A549 (cell line): ENCODE data around the gene HELZ2. TPM values are rescaled to one million over a fixed set of nuclear protein-coding genes. Genes with fewer than 3 reads are reported as not detected.

ENCODE experiments used
- ATAC-seq, 2 experiments: fragments of 200-7000 bp in 1 of 2; fragments of >200 bp in 1 of 2; cut with Nextera tagmentation in 1 of 2; cut with Tn5 transposase in 1 of 2; 3 replicates each; pipeline versions ENCODE4 v1.8.0 to v1.9.1; 2018 to 2020; ENCODE audit warnings: mild to moderate bottlenecking in 1 of 2, moderate library complexity in 1 of 2
- CTCF ChIA-PET: fragments of 300-600 bp; sonication (Branson Sonifier 250); formaldehyde crosslinking; extraction: SDS; loops from one replicate; lab custom pipeline; 2021; ENCODE audit warnings: antibody characterized with exemption, inconsistent platforms; lab: Yijun Ruan, JAX
- POLR2A ChIA-PET: fragments of 350-600 bp; formaldehyde crosslinking; extraction: SDS; loops from one replicate; lab custom pipeline; 2021; ENCODE audit warnings: antibody characterized with exemption, inconsistent platforms; lab: Yijun Ruan, JAX
- DNase-seq, 2 experiments: peaks; one replicate each; pipeline versions ENCODE4 v3.0.0 to v3.0.0-alpha.2; 2011 to 2016; ENCODE audit warnings: low read depth in 1 of 2, low spot score in 1 of 2
- FAIRE-seq: peaks from 2 replicates; lab custom pipeline; 2011; peaks lifted over from hg19 to GRCh38; lab: Jason Lieb, UNC
- H3K27ac ChIP-seq, 2 experiments: fragments of >200 bp; sonication (Bioruptor Twin); formaldehyde crosslinking; 3 replicates each; pipeline ENCODE4 v1.5.1; 2016 to 2017
- H3K4me1 ChIP-seq: fragments of >200 bp; sonication (Bioruptor Twin); formaldehyde crosslinking; 3 replicates; pipeline ENCODE4 v1.6.1; 2016
- H3K4me2 ChIP-seq: fragments of >200 bp; sonication (Bioruptor Twin); formaldehyde crosslinking; 3 replicates; pipeline ENCODE4 v1.6.1; 2016
- H3K4me3 ChIP-seq: fragments of >200 bp; sonication (Bioruptor Twin); formaldehyde crosslinking; 3 replicates; pipeline ENCODE4 v1.5.1; 2016
- H3K9me3 ChIP-seq: fragments of >200 bp; sonication (Bioruptor Twin); formaldehyde crosslinking; 3 replicates; pipeline ENCODE4 v1.6.1; 2016
- BCL3 ChIP-seq: fragments of >200 bp; sonication (Bioruptor Twin); formaldehyde crosslinking; IDR thresholded peaks from 3 replicates; pipeline ENCODE4 v1.6.1; 2016
- BHLHE40 ChIP-seq: IDR thresholded peaks from 2 replicates; pipeline ENCODE4 v1.6.1; 2012; ENCODE audit warnings: low read depth, low read length, inconsistent platforms
- CHD2 ChIP-seq: fragments of 150-350 bp; IDR thresholded peaks from 2 replicates; pipeline ENCODE4 v1.6.1; 2014; ENCODE audit warnings: low read length; ENCODE audit not compliant: partially characterized antibody
- E2F6 ChIP-seq: IDR thresholded peaks from 2 replicates; pipeline ENCODE4 v1.6.1; 2012; ENCODE audit warnings: low read depth, borderline replicate concordance
- ELK1 ChIP-seq: fragments of 150-350 bp; IDR thresholded peaks from 2 replicates; pipeline ENCODE4 v1.6.1; 2014; ENCODE audit warnings: low read depth, mild to moderate bottlenecking, low read length
- EP300 ChIP-seq, 2 experiments: fragments of >200 bp; sonication (Bioruptor Twin); formaldehyde crosslinking; IDR thresholded peaks; 2 replicates in 1 of 2; 3 replicates in 1 of 2; pipeline ENCODE4 v1.6.1; 2016 to 2017
- FOSB ChIP-seq: fragments of 250-450 bp; sonication (Bioruptor Pico); IDR thresholded peaks from 2 replicates; pipeline ENCODE4 v1.5.0; 2020; ENCODE audit warnings: mild to moderate bottlenecking, moderate library complexity
- FOSL2 ChIP-seq, 2 experiments: fragments of 450-650 bp in 1 of 2; fragments of >200 bp in 1 of 2; sonication (Bioruptor Twin) in 1 of 2; formaldehyde crosslinking; IDR thresholded peaks; 2 replicates each; pipeline versions ENCODE4 v1.5.0 to v1.6.1; 2016 to 2020; ENCODE audit warnings: mild to moderate bottlenecking in 1 of 2, moderate library complexity in 1 of 2
- GATA3 ChIP-seq: IDR thresholded peaks from 2 replicates; pipeline ENCODE4 v1.6.1; 2012; ENCODE audit warnings: borderline replicate concordance
- HDAC2 ChIP-seq: fragments of 200-600 bp; sonication (generic); IDR thresholded peaks from 2 replicates; pipeline ENCODE4 v1.6.1; 2016
- HES2 ChIP-seq: fragments of >200 bp; sonication (Bioruptor Twin); formaldehyde crosslinking; IDR thresholded peaks from 2 replicates; pipeline ENCODE4 v1.6.1; 2016
- HOXB5 ChIP-seq: fragments of 250-450 bp; sonication (Bioruptor Pico); IDR thresholded peaks from 2 replicates; pipeline ENCODE4 v1.5.0; 2020; ENCODE audit warnings: mild to moderate bottlenecking, moderate library complexity
- KDM1A ChIP-seq: fragments of 200-600 bp; sonication (generic); IDR thresholded peaks from 2 replicates; pipeline ENCODE4 v1.6.1; 2016; ENCODE audit warnings: low read depth, mild to moderate bottlenecking
- MAX ChIP-seq: IDR thresholded peaks from 2 replicates; pipeline ENCODE4 v1.6.1; 2012
- MAZ ChIP-seq: fragments of 150-350 bp; IDR thresholded peaks from 2 replicates; pipeline ENCODE4 v1.6.1; 2014; ENCODE audit warnings: antibody characterized with exemption, low read depth, low read length, borderline replicate concordance
- RAD21 ChIP-seq, 2 experiments: fragments of >200 bp in 1 of 2; sonication (Bioruptor Twin) in 1 of 2; formaldehyde crosslinking in 1 of 2; IDR thresholded peaks in 1 of 2; conservative IDR thresholded peaks in 1 of 2; 2 replicates in 1 of 2; 3 replicates in 1 of 2; pipeline ENCODE4 v1.6.1; 2012 to 2018; ENCODE audit warnings: inconsistent platforms in 1 of 2
- RNF2 ChIP-seq: fragments of 200-600 bp; sonication (generic); IDR thresholded peaks from 2 replicates; pipeline ENCODE4 v1.6.1; 2016; ENCODE audit warnings: low read depth, mild to moderate bottlenecking, antibody characterized with exemption, moderate library complexity, borderline replicate concordance
- TFCP2L1 ChIP-seq: fragments of 250-450 bp; sonication (Bioruptor Pico); IDR thresholded peaks from 2 replicates; pipeline ENCODE4 v1.5.0; 2021; ENCODE audit warnings: mild to moderate bottlenecking
- ZC3H11A ChIP-seq: fragments of 450-650 bp; IDR thresholded peaks from 2 replicates; pipeline ENCODE4 v1.6.1; 2014; ENCODE audit warnings: antibody characterized with exemption, mild to moderate bottlenecking
- ZNF302 ChIP-seq: fragments of 250-450 bp; sonication (Bioruptor Pico); IDR thresholded peaks from 2 replicates; pipeline ENCODE4 v1.9.0; 2021; ENCODE audit warnings: inconsistent platforms, mild to moderate bottlenecking, moderate library complexity
- ZSCAN20 ChIP-seq: fragments of 250-450 bp; sonication (Bioruptor Pico); IDR thresholded peaks from 2 replicates; pipeline ENCODE4 v1.8.0; 2022; ENCODE audit warnings: mild to moderate bottlenecking, moderate library complexity
- WGBS: methylation state at CpG from one replicate; pipeline ENCODE4 v1.1.6; 2017; ENCODE audit errors: missing lambda C conversion rate; 5-methylcytosine and 5-hydroxymethylcytosine counted together
- polyA plus RNA-seq, 4 experiments: library from polyadenylated mRNA; depleted of rRNA in 3 of 4; stranded (reverse); fragments of >200 nt; fragmentation: RNase III in 1 of 4; extraction: RNeasy Plus Mini Kit Qiagen cat#74134 plus additional on column Dnase treatment in 1 of 4; gene quantifications; 2 replicates in 3 of 4; 3 replicates in 1 of 4; pipeline ENCODE4 v1.2.3, GENCODE V29; 2011 to 2017

HELZ2 gene
- polyA plus RNA-seq, 2 of the 4 experiments (the other 2 are of a cell fraction) = 3.2 to 4.5 TPM

GRCh38 chr20:63579017-63579694, 5.1 kb upstream of the HELZ2 start:
- Histone ChIP-seq H3K4me1 (peaks cover 14% of the 10 kb centered on the region; the same call in 2 of the 3 replicates), H3K27ac (no peak overlapping the region), H3K4me2 (no peak overlapping the region), H3K9me3 (no peaks in the 10 kb centered on the region), H3K4me3 (no peak overlapping the region)
- CTCF ChIA-PET = interaction anchor here (0.9 to 1.3 kb wide), 2 partner anchors 395 to 542 kb away, joined by 3 to 5 read pairs; no protein-coding TSS in a partner anchor
- FAIRE-seq (no peak), ATAC-seq (no peak), DNase-seq (no peak)
- no peak for TF ChIP-seq ZC3H11A
- TF ChIP-seq KDM1A = no peak
- no peak for TF ChIP-seq MAZ
- no peak for TF ChIP-seq GATA3
- TF ChIP-seq RAD21 (conservative IDR thresholded peaks at IDR 0.05 in 1 of 2, IDR thresholded peaks at IDR 0.05 in 1 of 2) = no peak
- no peak for TF ChIP-seq FOSL2 (IDR thresholded peaks at IDR 0.05)
- no peak for TF ChIP-seq FOSL2 (CRISPR knock-in tag; IDR thresholded peaks at IDR 0.05)
- no peak for TF ChIP-seq BCL3
- TF ChIP-seq FOSB (CRISPR knock-in tag) = no peak
- no peak for TF ChIP-seq HES2
- no peak for TF ChIP-seq TFCP2L1
- POLR2A ChIA-PET = no interaction called here
- 63% methylated on average over 19 of the region's 19 CpGs for WGBS

GRCh38 chr20:63578224-63579016, 4.4 kb upstream of the HELZ2 start:
- Histone ChIP-seq H3K4me1 (peaks cover 15% of the 10 kb centered on the region; the same call in 2 of the 3 replicates), H3K4me3 (no peak overlapping the region), H3K27ac (no peak overlapping the region), H3K9me3 (no peaks in the 10 kb centered on the region), H3K4me2 (no peak overlapping the region)
- DNase-seq (no peak), ATAC-seq (no peak), FAIRE-seq (no peak)
- ChIA-PET POLR2A (no interaction called here), CTCF (interaction anchor here (1.3 to 1.7 kb wide), 2 partner anchors 41 to 395 kb away, joined by 5 read pairs; partner anchors contain the start of gene PTK6)
- 67% methylated on average over 22 of the region's 26 CpGs for WGBS
- TF ChIP-seq EP300 (IDR thresholded peaks at IDR 0.05) = no peak
- TF ChIP-seq E2F6 = no peak
- no peak for TF ChIP-seq MAX
- TF ChIP-seq RNF2 = no peak
- TF ChIP-seq ELK1 = no peak
- no peak for TF ChIP-seq CHD2
- no peak for TF ChIP-seq FOSL2 (IDR thresholded peaks at IDR 0.05)
- no peak for TF ChIP-seq FOSL2 (CRISPR knock-in tag; IDR thresholded peaks at IDR 0.05)
- TF ChIP-seq HDAC2 = no peak
- no peak for TF ChIP-seq ZSCAN20 (CRISPR knock-in tag)
- no peak for TF ChIP-seq KDM1A
- TF ChIP-seq HOXB5 (CRISPR knock-in tag) = no peak
- TF ChIP-seq ZNF302 (CRISPR knock-in tag) = no peak
- no peak for TF ChIP-seq BHLHE40
